K562 (cell line): Measurements from ENCODE around the gene IRF3. TPM values are rescaled to one million over a fixed set of nuclear protein-coding genes. Genes with fewer than 3 reads are reported as not detected.

Source experiments
- ARHGAP35 ChIP-seq: fragments of 450-650 bp; IDR thresholded peaks from 2 replicates; pipeline ENCODE4 v1.6.1; 2018; ENCODE audit not compliant: partially characterized antibody
- BACH1 ChIP-seq: fragments of 200-800 bp; sonication (Bioruptor generic); IDR thresholded peaks from 2 replicates; pipeline ENCODE4 v1.6.1; 2016; ENCODE audit warnings: missing genetic modification characterization, missing compliant biosample characterization
- C11orf30 ChIP-seq: fragments of 450-650 bp; IDR thresholded peaks from 2 replicates; pipeline ENCODE4 v1.6.1; 2016; ENCODE audit warnings: low read depth, mild to moderate bottlenecking
- EZH2 ChIP-seq: IDR thresholded peaks from 2 replicates; pipeline ENCODE4 v1.6.1; 2012; ENCODE audit warnings: low read depth, mild to moderate bottlenecking, inconsistent platforms, low read length, borderline replicate concordance
- HNRNPLL ChIP-seq: fragments of 200-400 bp; formaldehyde crosslinking; IDR thresholded peaks from 2 replicates; pipeline ENCODE4 v1.6.1; 2017; ENCODE audit warnings: low read length, low read depth, mild to moderate bottlenecking; ENCODE audit not compliant: poor library complexity, severe bottlenecking
- ILK ChIP-seq: fragments of 450-650 bp; IDR thresholded peaks from 2 replicates; pipeline ENCODE4 v1.6.1; 2016; ENCODE audit warnings: missing genetic modification characterization, low read depth, mild to moderate bottlenecking, missing compliant biosample characterization, moderate library complexity, borderline replicate concordance
- MBD1 ChIP-seq: fragments of 250-450 bp; sonication (Bioruptor Pico); IDR thresholded peaks from 2 replicates; pipeline ENCODE4 v1.8.0; 2022; ENCODE audit warnings: inconsistent platforms
- MTA3 ChIP-seq: fragments of 450-650 bp; formaldehyde crosslinking; IDR thresholded peaks from 2 replicates; pipeline ENCODE4 v1.6.1; 2017; ENCODE audit warnings: mild to moderate bottlenecking, borderline replicate concordance
- MTF1 ChIP-seq: fragments of 250-450 bp; sonication (Bioruptor Pico); IDR thresholded peaks from 2 replicates; pipeline ENCODE4 v1.9.0; 2021; ENCODE audit warnings: moderate library complexity, mild to moderate bottlenecking, inconsistent platforms, borderline replicate concordance
- NR2F6 ChIP-seq: fragments of 450-650 bp; formaldehyde crosslinking; IDR thresholded peaks from 2 replicates; pipeline ENCODE4 v1.4.0; 2020; ENCODE audit warnings: mild to moderate bottlenecking
- RFX7 ChIP-seq: fragments of 250-450 bp; sonication (Bioruptor Pico); IDR thresholded peaks from 2 replicates; pipeline ENCODE4 v1.5.1; 2021; ENCODE audit warnings: mild to moderate bottlenecking
- RHOXF2B ChIP-seq: fragments of 250-450 bp; sonication (Bioruptor Pico); conservative IDR thresholded peaks from 2 replicates; pipeline ENCODE4 v1.5.1; 2021
- RREB1 ChIP-seq: fragments of 250-450 bp; sonication (Bioruptor Pico); IDR thresholded peaks from 2 replicates; pipeline ENCODE4 v1.4.0; 2020
- ZBTB17 ChIP-seq: fragments of 450-650 bp; formaldehyde crosslinking; IDR thresholded peaks from 2 replicates; pipeline ENCODE4 v1.4.0; 2020; ENCODE audit warnings: mild to moderate bottlenecking
- ZC3H8 ChIP-seq: fragments of 450-650 bp; IDR thresholded peaks from 2 replicates; pipeline ENCODE4 v1.6.1; 2017
- ZNF143 ChIP-seq: sonication (generic); formaldehyde crosslinking; IDR thresholded peaks from 2 replicates; pipeline ENCODE4 v1.9.0; 2022; ENCODE audit warnings: mild to moderate bottlenecking, missing genetic modification reagents
- ZNF592 ChIP-seq: fragments of 450-650 bp; IDR thresholded peaks from 2 replicates; pipeline ENCODE4 v1.6.1; 2017; ENCODE audit warnings: antibody characterized with exemption, mild to moderate bottlenecking
- polyA plus RNA-seq, 8 experiments: library from polyadenylated mRNA; depleted of rRNA in 4 of 8; stranded (reverse) in 5 of 8; unstranded in 3 of 8; fragments of >200 nt; fragmentation: Nextera tagmentation in 2 of 8; fragmentation: Illumina TruSeq in 1 of 8; extraction: Ambion mirVana in 2 of 8; extraction: Trizol in 1 of 8; gene quantifications; 2 replicates each; pipeline versions ENCODE4 v1.2.1 to v1.2.3, GENCODE V29; 2011 to 2014; ENCODE audit warnings: inconsistent platforms in 1 of 8, missing spikeins in 1 of 8
- total RNA-seq, 7 experiments: library from RNA; depleted of rRNA in 6 of 7; stranded (reverse); fragments of >200 nt in 6 of 7; fragmentation: Illumina TruSeq in 2 of 7; extraction: Trizol in 2 of 7; gene quantifications; 2 replicates each; pipeline versions ENCODE4 v1.2.1 to v1.2.3, GENCODE V29; 2011 to 2021; ENCODE audit warnings: low replicate concordance in 1 of 7

Gene IRF3
- total and polyA plus RNA-seq, 9 of the 15 experiments (the other 6 are each of a cell fraction or from before 2014, with no cell fraction given), result 7.5 to 145 (median 65.4) TPM

DNA sequence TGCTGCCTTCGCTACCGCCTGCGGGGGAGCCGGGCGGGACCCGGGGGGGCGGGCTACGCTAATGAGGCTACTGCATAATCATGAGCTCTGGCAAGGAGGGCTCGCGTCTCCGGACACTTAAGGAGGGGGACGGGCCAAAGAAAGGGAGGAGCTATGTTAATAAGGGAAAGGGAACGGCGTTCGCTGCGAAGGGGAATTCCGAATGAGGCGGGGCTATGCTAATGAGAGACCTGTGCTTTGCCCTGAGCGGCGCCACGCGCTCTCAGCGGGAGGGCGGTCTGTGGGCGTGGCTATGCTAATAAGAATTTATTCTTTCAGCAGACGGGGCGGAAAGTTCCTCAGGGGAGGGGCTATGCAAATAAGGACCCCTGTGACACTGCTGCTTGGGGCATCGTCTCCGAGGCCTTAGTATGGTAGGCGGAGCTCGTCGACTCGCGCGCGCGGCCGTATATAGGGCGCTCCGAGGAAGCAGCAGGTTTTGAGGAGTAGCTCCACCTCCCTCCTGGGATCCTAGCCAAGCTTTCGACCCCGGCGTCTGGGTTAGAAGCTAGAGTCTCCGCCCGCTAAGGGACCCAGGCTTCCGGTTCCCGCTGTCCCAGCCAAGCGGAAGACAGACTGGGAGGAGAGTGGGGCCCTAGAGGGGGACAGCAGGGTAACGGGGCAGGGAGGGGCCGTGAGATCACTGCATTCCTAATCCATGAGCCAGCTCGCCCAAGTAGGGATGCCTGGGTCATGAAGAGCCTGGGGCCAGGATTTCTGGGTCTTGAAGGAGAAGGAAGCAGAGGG, 25.4 kb downstream of the IRF3 start, which contains the start of gene RRAS (continued):
- TF ChIP-seq RREB1 (CRISPR knock-in tag), result no peak
- no peak for TF ChIP-seq ARHGAP35
- TF ChIP-seq RFX7 (CRISPR knock-in tag), result no peak
- no peak for TF ChIP-seq NR2F6 (CRISPR knock-in tag)
- TF ChIP-seq ZBTB17 (CRISPR knock-in tag), result no peak
- TF ChIP-seq RHOXF2B (CRISPR knock-in tag), result no peak
- no peak for TF ChIP-seq ILK (tag)
- no peak for TF ChIP-seq BACH1
- no peak for TF ChIP-seq ZNF592
- no peak for TF ChIP-seq MTF1
- TF ChIP-seq ZC3H8, result no peak
- peak; percentile 64 for TF ChIP-seq HNRNPLL
- TF ChIP-seq ZNF143, result peak; percentile 59; the same call in 1 of the 2 replicates
- peak; percentile 90 for TF ChIP-seq MTA3
- TF ChIP-seq MBD1 (CRISPR knock-in tag), result no peak
- TF ChIP-seq EZH2, result no peak
- no peak for TF ChIP-seq C11orf30
